Fibroblast of lung (primary cell): Measurements from ENCODE around the gene DUSP23.

Experiments
- CTCF ChIP-seq, 2 donors: IDR thresholded peaks in 1 of 2; conservative IDR thresholded peaks in 1 of 2; 1 replicate in 1 of 2; 2 replicates in 1 of 2; pipeline ENCODE4 v1.5.1; 2011 to 2012; ENCODE audit warnings: low read length in 2 of 2, control low read depth in 1 of 2, inconsistent platforms in 1 of 2, low read depth in 1 of 2, mild to moderate bottlenecking in 1 of 2
- EZH2 ChIP-seq: IDR thresholded peaks from 2 replicates; pipeline ENCODE4 v1.5.1; 2012; ENCODE audit warnings: low read length, control low read depth, mild to moderate bottlenecking; ENCODE audit errors: missing control alignments

GRCh38 chr1:159803956-159804689, 23.4 kb downstream of the DUSP23 start:
- TF ChIP-seq CTCF (conservative IDR thresholded peaks at IDR 0.05 in 1 of 2, IDR thresholded peaks at IDR 0.05 in 1 of 2; ENCODE audit: low read depth in 1 of 2, low read length in 2 of 2) (no peak), EZH2 (no peak)
